GM19468 (cell line): ENCODE results near the gene PCDHB1.
"Not testable (repeated sequence)": the region's sequence is repeated elsewhere in the genome, so short reads cannot be mapped to it uniquely, and the experiment has no call there.

Experiments used
- ATAC-seq: cut with Tn5 transposase; IDR thresholded peaks from one replicate; pipeline ENCODE4 v1.9.1; 2021; ENCODE audit warnings: mild to moderate bottlenecking, moderate library complexity, moderate number of reproducible peaks; ENCODE audit not compliant: unreplicated experiment; ENCODE audit errors: extremely low read depth

Gene PCDHB1

GRCh38 chr5:141042555-141042954, 8.6 kb upstream of the PCDHB1 start:
- ATAC-seq, result no peak

- no peak for ATAC-seq
Observed at GRCh38 chr5:141051521-141051866, 320 bp downstream of the PCDHB1 start.

- no peak for ATAC-seq
Observed at GRCh38 chr5:141077826-141078225, 26.7 kb downstream of the PCDHB1 start.

GRCh38 chr5:141082228-141082627, 31.1 kb downstream of the PCDHB1 start:
- ATAC-seq, result no peak

GRCh38 chr5:141084487-141084989, 33.4 kb downstream of the PCDHB1 start:
- no peak for ATAC-seq

GRCh38 chr5:141094481-141095262, 43.5 kb downstream of the PCDHB1 start, which contains the start of gene PCDHB2:
PCDHB2 (plus strand) TSS chr5:141094615; CDS start chr5:141094791, 176 bp downstream.
- ATAC-seq, result no peak

GRCh38 chr5:141095263-141095641, 44.1 kb downstream of the PCDHB1 start:
- ATAC-seq, result no peak

- ATAC-seq, result not testable (repeated sequence)
Observed at GRCh38 chr5:141096181-141096580, 45.0 kb downstream of the PCDHB1 start.

GRCh38 chr5:141096586-141096985, 45.4 kb downstream of the PCDHB1 start:
- not testable (repeated sequence) for ATAC-seq

GRCh38 chr5:141100243-141100805, 49.1 kb downstream of the PCDHB1 start, which contains the start of gene PCDHB3:
PCDHB3 (plus strand) TSS chr5:141100473; CDS start chr5:141100650, 177 bp downstream.
- no peak for ATAC-seq

- ATAC-seq, result no peak
Observed at GRCh38 chr5:141101059-141101458, 49.9 kb downstream of the PCDHB1 start.

- not testable (repeated sequence) for ATAC-seq
Observed at GRCh38 chr5:141102070-141102469, 50.9 kb downstream of the PCDHB1 start.

GRCh38 chr5:141102471-141102870, 51.3 kb downstream of the PCDHB1 start:
- not testable (repeated sequence) for ATAC-seq

- ATAC-seq, result no peak
Observed at GRCh38 chr5:141105350-141105749, 54.2 kb downstream of the PCDHB1 start.
